DOHH2 (cell line): ENCODE data around the gene DHX36.

ENCODE experiments used
- H3F3A ChIP-seq: fragments of 200-600 bp; sonication (generic), shearing (Covaris generic); 2 replicates; pipeline ENCODE4 v1.6.0; 2016; ENCODE audit warnings: antibody characterized with exemption, mild to moderate bottlenecking; ENCODE audit not compliant: control insufficient read depth, insufficient read depth
- H3K27ac ChIP-seq: fragments of 200-600 bp; sonication (generic); 2 replicates; pipeline ENCODE4 v1.5.1; 2014; ENCODE audit warnings: low read depth, mild to moderate bottlenecking, low read length, moderate library complexity
- H3K27me3 ChIP-seq: fragments of 200-600 bp; sonication (generic); 2 replicates; pipeline ENCODE4 v1.6.1; 2014; ENCODE audit warnings: mild to moderate bottlenecking, low read length, mixed read lengths; ENCODE audit not compliant: control insufficient read depth
- H3K36me3 ChIP-seq: fragments of 200-600 bp; sonication (generic); 2 replicates; pipeline ENCODE4 v1.6.1; 2014; ENCODE audit warnings: mild to moderate bottlenecking, low read length, moderate library complexity, mixed read lengths; ENCODE audit not compliant: control insufficient read depth
- H3K4me1 ChIP-seq: fragments of 200-600 bp; sonication (generic); 2 replicates; pipeline ENCODE4 v1.6.1; 2014; ENCODE audit warnings: mild to moderate bottlenecking, low read length, mixed read lengths; ENCODE audit not compliant: control insufficient read depth
- H3K4me2 ChIP-seq: fragments of 200-600 bp; sonication (generic); 2 replicates; pipeline ENCODE4 v1.6.0; 2014; ENCODE audit warnings: mild to moderate bottlenecking, low read length, moderate library complexity
- H3K4me3 ChIP-seq: fragments of 200-600 bp; sonication (generic); 2 replicates; pipeline ENCODE4 v1.5.1; 2014; ENCODE audit warnings: mild to moderate bottlenecking, low read length, mixed read lengths
- H3K79me2 ChIP-seq: fragments of 200-600 bp; sonication (generic); 2 replicates; pipeline ENCODE4 v1.6.1; 2014; ENCODE audit warnings: mild to moderate bottlenecking, low read length, mixed read lengths; ENCODE audit not compliant: control insufficient read depth
- H3K9me2 ChIP-seq: fragments of 200-600 bp; sonication (generic); replicated peaks from 2 replicates; pipeline ENCODE4 v1.6.1; 2014; ENCODE audit warnings: mild to moderate bottlenecking, low read length, mixed read lengths; ENCODE audit not compliant: control insufficient read depth
- H3K9me3 ChIP-seq: fragments of 200-600 bp; sonication (generic); 2 replicates; pipeline ENCODE4 v1.6.1; 2014; ENCODE audit warnings: antibody characterized with exemption, low read length, mixed read lengths; ENCODE audit not compliant: control insufficient read depth, insufficient read depth
- H4K20me1 ChIP-seq: fragments of 200-600 bp; sonication (generic); 2 replicates; pipeline ENCODE4 v1.6.0; 2014; ENCODE audit warnings: low read depth, mild to moderate bottlenecking, antibody characterized with exemption, low read length, moderate library complexity; ENCODE audit not compliant: control insufficient read depth, insufficient read depth
- CTCF ChIP-seq: fragments of 200-600 bp; sonication (generic); IDR thresholded peaks from one replicate; pipeline ENCODE4 v1.5.1; 2014; ENCODE audit warnings: antibody characterized with exemption, mild to moderate bottlenecking, low read depth, low read length; ENCODE audit not compliant: poor library complexity, severe bottlenecking
- EZH2phosphoT487 ChIP-seq: fragments of 200-600 bp; sonication (generic); IDR thresholded peaks from 2 replicates; pipeline ENCODE4 v1.6.1; 2017; ENCODE audit warnings: borderline replicate concordance, mild to moderate bottlenecking, antibody characterized with exemption, low read length, moderate library complexity, mixed read lengths

The DHX36 gene

GRCh38 chr3:154334973-154335420, 10.7 kb upstream of the DHX36 start:
- TF ChIP-seq CTCF: peak; percentile 27
- TF ChIP-seq EZH2phosphoT487: no peak

GRCh38 chr3:154327871-154328270, 3.6 kb upstream of the DHX36 start:
- H3K4me3 ChIP-seq: no peak overlapping the region
- no peaks in the 10 kb centered on the region for H4K20me1 ChIP-seq
- no peak overlapping the region for H3K27ac ChIP-seq
- H3K4me2 ChIP-seq: no peak overlapping the region
- TF ChIP-seq CTCF (no peak), EZH2phosphoT487 (no peak)
- H3F3A ChIP-seq: no peaks in the 10 kb centered on the region
- peaks cover 9% of the 10 kb centered on the region for H3K4me1 ChIP-seq
- peaks cover 6% of the 10 kb centered on the region for H3K9me3 ChIP-seq
- H3K27me3 ChIP-seq: no peaks in the 10 kb centered on the region
- H3K36me3 ChIP-seq: peaks cover 8% of the 10 kb centered on the region
- no peaks in the 10 kb centered on the region for H3K9me2 ChIP-seq
- H3K79me2 ChIP-seq: peaks cover 16% of the 10 kb centered on the region

More at GRCh38 chr3:154334973-154335420, 10.7 kb upstream of the DHX36 start:
- peaks cover 21% of the 10 kb centered on the region for H3K27me3 ChIP-seq
- H3K79me2 ChIP-seq: no peaks in the 10 kb centered on the region
- H3K9me2 ChIP-seq: no peaks in the 10 kb centered on the region
- H3K4me1 ChIP-seq: no peaks in the 10 kb centered on the region
- H4K20me1 ChIP-seq: no peaks in the 10 kb centered on the region
- no peak overlapping the region for H3K27ac ChIP-seq
- H3K9me3 ChIP-seq: no peaks in the 10 kb centered on the region
- H3K36me3 ChIP-seq: no peaks in the 10 kb centered on the region
- no peak overlapping the region for H3K4me3 ChIP-seq
- no peak overlapping the region for H3K4me2 ChIP-seq
- no peaks in the 10 kb centered on the region for H3F3A ChIP-seq

- H3F3A ChIP-seq: no peaks in the 10 kb centered on the region
- peaks cover 36% of the 10 kb centered on the region for H3K36me3 ChIP-seq
- H3K4me2 ChIP-seq: peak overlapping the region; percentile 85
- H4K20me1 ChIP-seq: no peaks in the 10 kb centered on the region; the same call in 1 of the 2 replicates
- no peaks in the 10 kb centered on the region for H3K27me3 ChIP-seq
- H3K4me1 ChIP-seq: peaks cover 38% of the 10 kb centered on the region
- H3K9me3 ChIP-seq: peaks cover 6% of the 10 kb centered on the region
- H3K9me2 ChIP-seq: no peaks in the 10 kb centered on the region
- no peak for TF ChIP-seq EZH2phosphoT487
- no peak for TF ChIP-seq CTCF
- H3K4me3 ChIP-seq: peak overlapping the region; percentile 100
- no peak overlapping the region for H3K27ac ChIP-seq
- peaks cover 45% of the 10 kb centered on the region for H3K79me2 ChIP-seq
Observed at GRCh38 chr3:154324919-154325318, 632 bp upstream of the DHX36 start.
